ENCODE data around the gene KRTAP12-1.

Gene KRTAP12-1

GRCh38 chr21:44656868-44657267 lies 25.1 kb downstream of the KRTAP12-1 start:
- TF ChIP-seq GABPA (IDR thresholded peaks at IDR 0.05; ENCODE audit: low read depth) (no peak), REST (IDR thresholded peaks at IDR 0.05; ENCODE audit: insufficient replicate concordance, low read depth) (no peak), POLR2AphosphoS5 (IDR thresholded peaks at IDR 0.05; ENCODE audit: low read depth) (no peak), SPI1 (IDR thresholded peaks at IDR 0.05; ENCODE audit: borderline replicate concordance, low read depth) (no peak), CTCF (IDR thresholded peaks at IDR 0.05; ENCODE audit: insufficient read depth, low read length) (no peak)
- Histone ChIP-seq H3K4me3 (replicated peaks; ENCODE audit: insufficient read depth, low read length) (no peak overlapping the region), H3K27ac (replicated peaks) (no peak overlapping the region), H3K27me3 (ENCODE audit: insufficient read depth, poor library complexity, severe bottlenecking) (no peaks in the 10 kb centered on the region)
- no peak for DNase-seq (ENCODE audit: low read depth in 1 of 2, low spot score in 1 of 2)

- no peak for DNase-seq (ENCODE audit: low read depth in 1 of 2, low spot score in 1 of 2)
- no peak within 1 kb of the TSS for H3K27ac ChIP-seq (replicated peaks)
- H3K4me3 ChIP-seq (replicated peaks; ENCODE audit: insufficient read depth, low read length) = no peak within 1 kb of the TSS
- TF ChIP-seq SPI1 (IDR thresholded peaks at IDR 0.05; ENCODE audit: borderline replicate concordance, low read depth) = no peak
- no peak for TF ChIP-seq POLR2AphosphoS5 (IDR thresholded peaks at IDR 0.05; ENCODE audit: low read depth)
- no peak for TF ChIP-seq CTCF (IDR thresholded peaks at IDR 0.05; ENCODE audit: insufficient read depth, low read length)
- TF ChIP-seq REST (IDR thresholded peaks at IDR 0.05; ENCODE audit: insufficient replicate concordance, low read depth) = no peak
- TF ChIP-seq GABPA (IDR thresholded peaks at IDR 0.05; ENCODE audit: low read depth) = no peak
- H3K27me3 ChIP-seq (ENCODE audit: insufficient read depth, poor library complexity, severe bottlenecking) = no peaks in the 10 kb centered on the region
These were observed 27.3 kb downstream of the KRTAP12-1 start, which contains the start of gene KRTAP12-4 for GRCh38 chr21:44654576-44655175. Gene KRTAP12-4 (minus strand): TSS chr21:44654659. CDS start chr21:44654614, 45 bp downstream.

- H3K27me3 ChIP-seq (ENCODE audit: insufficient read depth, poor library complexity, severe bottlenecking) = no peaks in the 10 kb centered on the region
- no peak for DNase-seq (ENCODE audit: low read depth in 1 of 2, low spot score in 1 of 2)
- H3K4me3 ChIP-seq (replicated peaks; ENCODE audit: insufficient read depth, low read length) = no peak overlapping the region
- no peak overlapping the region for H3K27ac ChIP-seq (replicated peaks)
- no peak for TF ChIP-seq SPI1 (IDR thresholded peaks at IDR 0.05; ENCODE audit: borderline replicate concordance, low read depth)
- no peak for TF ChIP-seq CTCF (IDR thresholded peaks at IDR 0.05; ENCODE audit: insufficient read depth, low read length)
- no peak for TF ChIP-seq POLR2AphosphoS5 (IDR thresholded peaks at IDR 0.05; ENCODE audit: low read depth)
- no peak for TF ChIP-seq GABPA (IDR thresholded peaks at IDR 0.05; ENCODE audit: low read depth)
- TF ChIP-seq REST (IDR thresholded peaks at IDR 0.05; ENCODE audit: insufficient replicate concordance, low read depth) = no peak
These were observed 28.0 kb downstream of the KRTAP12-1 start for GRCh38 chr21:44653656-44654575.

All from HL-60 (cell line).